Astrocyte (in vitro differentiated cells and primary cell): ENCODE data around the gene FOXO6. TPM values are rescaled to one million over a fixed set of nuclear protein-coding genes. Genes with fewer than 3 reads are reported as not detected.

Source experiments
- DNase-seq: peaks from one replicate; pipeline ENCODE4 v3.0.0-alpha.2; 2010; ENCODE audit warnings: low read depth
- FAIRE-seq: peaks from 2 replicates; lab custom pipeline; 2011; peaks lifted over from hg19 to GRCh38; lab: Jason Lieb, UNC
- H2AFZ ChIP-seq: 2 replicates; pipeline ENCODE4 v1.6.0; 2012; ENCODE audit warnings: low read depth, low read length, inconsistent platforms
- H3K27ac ChIP-seq: 2 replicates; pipeline ENCODE4 v1.5.1; 2011; ENCODE audit warnings: low read depth, low read length, inconsistent platforms
- H3K27me3 ChIP-seq: 2 replicates; pipeline ENCODE4 v1.6.0; 2011; ENCODE audit warnings: low read length, inconsistent platforms; ENCODE audit not compliant: insufficient read depth
- H3K36me3 ChIP-seq: 2 replicates; pipeline ENCODE4 v1.5.1; 2011; ENCODE audit warnings: low read length, inconsistent platforms; ENCODE audit not compliant: insufficient read depth
- H3K4me1 ChIP-seq: 2 replicates; pipeline ENCODE4 v1.5.1; 2011; ENCODE audit warnings: low read length, inconsistent platforms; ENCODE audit not compliant: insufficient read depth
- H3K4me2 ChIP-seq: 2 replicates; pipeline ENCODE4 v1.6.0; 2012; ENCODE audit warnings: low read length, inconsistent platforms
- H3K4me3 ChIP-seq: 2 replicates; pipeline ENCODE4 v1.5.1; 2011; ENCODE audit warnings: low read depth, mild to moderate bottlenecking, low read length, inconsistent platforms; ENCODE audit not compliant: insufficient read depth
- H3K79me2 ChIP-seq: 2 replicates; pipeline ENCODE4 v1.6.0; 2012; ENCODE audit warnings: mild to moderate bottlenecking, low read length, inconsistent platforms; ENCODE audit not compliant: insufficient read depth
- H3K9ac ChIP-seq: 2 replicates; pipeline ENCODE4 v1.6.0; 2012; ENCODE audit warnings: mild to moderate bottlenecking, low read length, inconsistent platforms
- H3K9me3 ChIP-seq: 2 replicates; pipeline ENCODE4 v1.5.1; 2012; ENCODE audit warnings: low read depth, mild to moderate bottlenecking, low read length, inconsistent platforms; ENCODE audit not compliant: insufficient read depth
- H4K20me1 ChIP-seq: 2 replicates; pipeline ENCODE4 v1.6.0; 2012; ENCODE audit warnings: low read length, inconsistent platforms; ENCODE audit not compliant: insufficient read depth
- H3K27ac Mint-ChIP-seq: one replicate; pipeline ENCODE4 v1.8.0; 2021; ENCODE audit warnings: mild to moderate bottlenecking, mixed read lengths; ENCODE audit not compliant: unreplicated experiment
- H3K27me3 Mint-ChIP-seq: one replicate; pipeline ENCODE4 v1.8.0; 2021; ENCODE audit warnings: low read depth, mixed read lengths; ENCODE audit not compliant: unreplicated experiment
- H3K36me3 Mint-ChIP-seq: one replicate; pipeline ENCODE4 v1.8.0; 2021; ENCODE audit warnings: low read depth, mixed read lengths; ENCODE audit not compliant: unreplicated experiment
- H3K4me1 Mint-ChIP-seq: one replicate; pipeline ENCODE4 v1.8.0; 2021; ENCODE audit warnings: low read depth, mixed read lengths; ENCODE audit not compliant: unreplicated experiment
- H3K4me3 Mint-ChIP-seq: one replicate; pipeline ENCODE4 v1.8.0; 2021; ENCODE audit warnings: mild to moderate bottlenecking, moderate library complexity, mixed read lengths; ENCODE audit not compliant: unreplicated experiment
- H3K9me3 Mint-ChIP-seq: one replicate; pipeline ENCODE4 v1.8.0; 2021; ENCODE audit warnings: mild to moderate bottlenecking, mixed read lengths; ENCODE audit not compliant: unreplicated experiment
- CTCF ChIP-seq: IDR thresholded peaks from 2 replicates; pipeline ENCODE4 v1.5.1; 2011; ENCODE audit warnings: low read depth, mild to moderate bottlenecking, inconsistent platforms, low read length, moderate library complexity; ENCODE audit not compliant: insufficient read depth
- EZH2 ChIP-seq: IDR thresholded peaks from 2 replicates; pipeline ENCODE4 v1.6.1; 2012; ENCODE audit warnings: mild to moderate bottlenecking, low read length, inconsistent platforms; ENCODE audit not compliant: insufficient read depth
- total RNA-seq: library from RNA; stranded (reverse); gene quantifications from 2 replicates; pipeline ENCODE4 v1.2.1, GENCODE V29; 2021

The FOXO6 gene
- total RNA-seq, 1 donor from 2014 or later = 1.2 TPM

- Histone ChIP-seq H3K4me2 (no peak overlapping the region), H2AFZ (no peak overlapping the region), H3K27ac (no peak overlapping the region), H3K4me3 (no peak overlapping the region), H3K4me1 (no peaks in the 10 kb centered on the region), H3K9me3 (peaks cover 7% of the 10 kb centered on the region), H3K27me3 (peaks cover 13% of the 10 kb centered on the region), H3K9ac (no peak overlapping the region), H3K79me2 (no peaks in the 10 kb centered on the region), H4K20me1 (no peaks in the 10 kb centered on the region), H3K36me3 (no peaks in the 10 kb centered on the region)
- no peak for DNase-seq
- FAIRE-seq = no peak
- Mint-ChIP-seq H3K4me1 (no peaks in the 10 kb centered on the region), H3K4me3 (no peak overlapping the region), H3K36me3 (no peaks in the 10 kb centered on the region), H3K27me3 (peaks cover 60% of the 10 kb centered on the region), H3K27ac (no peak overlapping the region), H3K9me3 (peaks cover 9% of the 10 kb centered on the region)
- TF ChIP-seq CTCF (no peak), EZH2 (no peak)
Measured at GRCh38 chr1:41401899-41402298, 40.7 kb downstream of the FOXO6 start.

GRCh38 chr1:41404308-41404761 lies 43.1 kb downstream of the FOXO6 start:
- peaks cover 65% of the 10 kb centered on the region for H3K27me3 Mint-ChIP-seq
- DNase-seq (peak; percentile 14), FAIRE-seq (no peak)
- H3K36me3 Mint-ChIP-seq = no peaks in the 10 kb centered on the region
- Histone ChIP-seq H3K9me3 (peaks cover 7% of the 10 kb centered on the region), H3K4me1 (no peaks in the 10 kb centered on the region), H2AFZ (no peak overlapping the region), H3K79me2 (no peaks in the 10 kb centered on the region), H4K20me1 (no peaks in the 10 kb centered on the region), H3K4me2 (peak overlapping the region; percentile 54), H3K27me3 (peaks cover 35% of the 10 kb centered on the region), H3K9ac (no peak overlapping the region), H3K27ac (no peak overlapping the region), H3K4me3 (no peak overlapping the region), H3K36me3 (no peaks in the 10 kb centered on the region)
- H3K4me3 Mint-ChIP-seq = no peak overlapping the region
- H3K9me3 Mint-ChIP-seq = peaks cover 12% of the 10 kb centered on the region
- H3K27ac Mint-ChIP-seq = no peak overlapping the region
- TF ChIP-seq EZH2 = no peak
- TF ChIP-seq CTCF = no peak
- H3K4me1 Mint-ChIP-seq = no peaks in the 10 kb centered on the region

- Mint-ChIP-seq H3K4me1 (peaks cover 2% of the 10 kb centered on the region), H3K27ac (no peak overlapping the region), H3K27me3 (peaks cover 73% of the 10 kb centered on the region), H3K4me3 (no peak overlapping the region), H3K9me3 (peaks cover 20% of the 10 kb centered on the region), H3K36me3 (peaks cover 1% of the 10 kb centered on the region)
- DNase-seq (no peak), FAIRE-seq (no peak)
- TF ChIP-seq CTCF (no peak), EZH2 (no peak)
- H3K27ac ChIP-seq = no peak overlapping the region
- no peak overlapping the region for H2AFZ ChIP-seq
- no peaks in the 10 kb centered on the region for H3K4me1 ChIP-seq
- no peak overlapping the region for H3K4me3 ChIP-seq
- H4K20me1 ChIP-seq = no peaks in the 10 kb centered on the region
- no peak overlapping the region for H3K9ac ChIP-seq
- no peak overlapping the region for H3K4me2 ChIP-seq
- peaks cover 36% of the 10 kb centered on the region for H3K27me3 ChIP-seq
- peaks cover 3% of the 10 kb centered on the region for H3K9me3 ChIP-seq
- H3K79me2 ChIP-seq = no peaks in the 10 kb centered on the region
- no peaks in the 10 kb centered on the region for H3K36me3 ChIP-seq
Measured at GRCh38 chr1:41407664-41408252, 46.5 kb downstream of the FOXO6 start.
